Left colon (tissue), 2 donors: ENCODE data around the gene TFPI. TPM values are rescaled to one million over a fixed set of nuclear protein-coding genes. Genes with fewer than 3 reads are reported as not detected.
A peak's percentile ranks its signal among the peaks of the same experiment; 100 is the strongest.
"Not testable (repeated sequence)": the region's sequence is repeated elsewhere in the genome, so short reads cannot be mapped to it uniquely, and the experiment has no call there.

ENCODE experiments used
- ATAC-seq: fragments of 200-7000 bp; cut with Tn5 transposase; one replicate; pipeline ENCODE4 v1.9.1; 2020; ENCODE audit warnings: mild to moderate bottlenecking, moderate library complexity
- DNase-seq, 2 donors: peaks; one replicate each; pipeline ENCODE4 v3.0.0-alpha.2; 2020
- intact Hi-C, 2 donors: fragments of 100-400 bp; cut with DNase I in 1 of 2; cut with micrococcal nuclease in 1 of 2; formaldehyde crosslinking; loops; one replicate each; pipeline versions ENCODE4 v1.11.2 to v1.14.0; 2022; cut with DNase I, micrococcal nuclease
- total RNA-seq, 2 donors: library from RNA; stranded (reverse); fragmentation: NEBNext Ultra II Directional; extraction: Animal tissue kit (Norgen Biotek cat#: 25700); gene quantifications; one replicate each; pipeline ENCODE4 v1.2.1, GENCODE V29; 2021
- donor health status: DM: no; HTN: no; CAD: no.
- donor health status: DM: yes; HTN: yes; CAD: no.

TFPI gene
- total RNA-seq, 2 donors from 2014 or later = 19.2 to 23.2 TPM

DNA sequence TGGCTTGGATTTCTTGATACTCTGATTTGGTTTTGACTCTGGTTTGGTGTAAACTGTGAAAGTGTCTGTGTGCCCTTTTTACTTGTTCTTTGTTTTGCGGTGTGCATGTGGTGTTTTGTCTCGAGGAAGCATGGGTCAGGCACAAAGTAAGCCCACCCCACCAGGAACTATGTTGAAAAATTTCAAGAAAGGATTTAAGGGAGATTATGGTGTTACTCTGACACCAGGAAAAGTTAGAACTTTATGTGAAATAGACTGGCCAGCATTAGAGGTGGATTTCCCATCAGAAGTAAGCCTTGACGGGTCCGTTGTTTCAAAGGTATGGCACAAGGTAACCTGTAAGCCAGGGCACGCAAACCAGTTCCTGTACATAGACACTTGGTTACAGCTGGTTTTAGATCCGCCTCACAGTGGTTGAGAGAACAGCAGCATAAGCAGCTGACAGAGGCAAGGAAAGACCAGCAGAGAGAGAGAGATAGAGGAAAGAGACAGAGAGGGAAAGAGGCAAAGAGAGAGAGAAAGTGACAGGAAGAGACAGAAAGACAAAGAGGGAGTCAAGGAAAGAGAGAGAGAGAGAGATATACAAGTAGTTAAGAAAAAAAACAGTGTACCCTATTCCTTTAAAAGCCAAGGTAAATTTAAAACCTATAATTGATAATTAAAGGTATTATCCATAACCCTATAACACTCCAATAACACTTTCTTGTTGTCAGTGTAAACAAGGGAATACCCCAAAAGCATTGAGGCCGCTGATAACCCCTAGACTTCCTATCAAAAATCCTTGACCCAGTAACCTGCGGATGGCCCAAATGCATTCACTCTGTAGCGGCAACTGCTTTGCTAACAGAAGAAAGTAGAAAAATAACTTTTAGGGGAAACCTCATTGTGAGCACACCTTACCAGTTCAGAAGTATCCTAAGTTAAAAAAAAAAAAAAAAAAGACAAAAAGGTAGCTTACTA lies 42.6 kb downstream of the TFPI start:
- ATAC-seq (no peak), DNase-seq (no peak)
- intact Hi-C loops = no loop called here

DNA sequence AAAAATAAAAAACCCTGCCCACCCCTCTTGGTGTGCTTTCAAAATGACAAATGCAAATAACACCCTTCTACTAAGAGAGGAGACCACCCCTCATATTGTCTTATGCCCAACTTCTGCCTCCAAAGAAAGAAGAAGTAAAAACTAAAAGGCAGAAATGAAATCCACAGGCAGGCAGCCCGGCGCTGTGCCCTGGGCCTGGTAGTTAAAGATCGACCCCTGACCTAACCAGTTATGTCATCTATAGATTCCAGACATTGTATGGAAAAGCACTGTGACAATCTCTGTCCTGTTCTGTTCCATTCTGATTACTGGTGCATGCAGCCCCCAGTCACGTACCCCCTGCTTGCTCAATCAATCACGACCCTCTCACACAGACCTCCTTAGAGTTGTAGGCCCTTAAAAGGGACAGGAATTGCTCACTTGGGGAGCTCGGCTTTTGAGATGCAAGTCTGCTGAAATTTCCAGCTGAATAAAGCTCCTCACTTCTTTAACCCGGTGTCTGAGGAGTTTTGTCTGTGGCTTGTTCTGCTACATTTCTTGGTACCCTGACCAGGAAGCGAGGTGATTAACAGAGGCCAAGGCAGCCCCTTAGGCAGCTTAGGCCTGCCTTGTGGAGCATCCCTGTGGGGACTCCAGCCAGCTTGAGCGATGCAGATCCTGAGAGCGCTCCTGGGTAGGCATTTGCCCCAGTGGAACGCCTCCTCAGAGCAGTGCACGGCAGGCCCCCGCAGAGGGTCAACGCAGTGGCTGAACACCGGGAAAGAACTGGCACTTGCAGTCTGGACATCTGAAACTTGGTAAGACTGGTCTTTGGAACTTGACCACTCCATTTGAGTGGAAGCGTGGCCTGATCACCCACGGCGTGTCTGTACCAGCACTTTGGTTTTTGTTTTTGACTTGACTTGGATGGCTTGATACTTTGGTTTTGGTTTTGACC lies 43.5 kb downstream of the TFPI start:
- DNase-seq, intact Hi-C loops, ATAC-seq: not testable (repeated sequence)

DNA sequence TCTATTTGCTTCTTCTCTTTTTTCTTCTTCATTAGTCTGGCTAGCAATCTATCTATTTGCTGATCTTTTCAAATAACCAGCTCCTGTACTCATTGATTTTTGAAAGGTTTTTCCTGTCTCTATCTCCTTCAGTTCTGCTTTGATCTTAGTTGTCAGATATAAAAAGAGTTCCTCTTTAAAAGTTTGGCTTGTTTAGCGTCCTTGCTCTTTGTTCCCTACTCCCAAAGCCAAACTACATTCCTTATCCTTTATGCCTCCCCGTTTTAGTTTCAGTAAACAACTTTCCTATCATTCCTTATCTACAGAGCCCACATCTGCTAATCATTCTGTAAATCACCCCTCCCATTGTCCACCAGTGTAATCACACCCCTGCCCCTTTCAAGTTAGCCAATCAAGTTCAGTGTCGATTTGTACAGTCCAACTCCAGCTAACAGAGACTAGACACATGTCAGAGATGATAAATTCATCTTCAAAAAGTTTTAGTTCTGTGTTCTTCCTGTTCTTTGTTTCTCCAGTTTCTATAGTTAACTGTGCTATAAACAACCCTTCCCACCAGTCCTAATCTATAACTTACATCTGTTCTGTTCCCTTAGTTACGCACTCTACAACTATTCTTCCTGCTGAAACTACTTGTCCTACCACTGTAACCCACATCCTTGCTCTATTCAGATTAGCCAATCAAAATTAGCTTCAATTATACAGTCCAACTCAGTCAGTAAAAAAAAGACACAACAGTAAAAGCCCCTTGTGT lies 44.4 kb downstream of the TFPI start:
- DNase-seq = no peak
- intact Hi-C loops = no loop called here
- ATAC-seq = peak; percentile 23

DNA sequence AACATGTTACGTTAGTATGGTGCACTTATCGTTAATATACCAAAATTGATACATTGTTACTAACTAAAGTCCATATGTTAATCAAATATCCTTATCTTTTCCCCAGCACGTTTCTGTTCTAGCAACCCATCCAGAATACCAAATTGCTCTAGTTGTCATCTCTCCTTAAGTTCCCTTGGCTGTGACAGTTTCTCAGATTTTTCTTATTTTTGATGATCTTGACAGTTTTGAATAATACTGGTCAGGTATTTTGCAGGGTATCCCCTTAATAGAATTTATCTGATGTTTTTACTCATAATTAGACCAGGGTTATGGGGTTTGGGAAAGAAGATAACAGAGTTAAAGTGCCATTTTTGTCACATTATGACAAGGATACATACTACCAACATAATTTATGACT lies 47.8 kb downstream of the TFPI start:
- DNase-seq = no peak
- intact Hi-C loops = no loop called here
- ATAC-seq = no peak

DNA sequence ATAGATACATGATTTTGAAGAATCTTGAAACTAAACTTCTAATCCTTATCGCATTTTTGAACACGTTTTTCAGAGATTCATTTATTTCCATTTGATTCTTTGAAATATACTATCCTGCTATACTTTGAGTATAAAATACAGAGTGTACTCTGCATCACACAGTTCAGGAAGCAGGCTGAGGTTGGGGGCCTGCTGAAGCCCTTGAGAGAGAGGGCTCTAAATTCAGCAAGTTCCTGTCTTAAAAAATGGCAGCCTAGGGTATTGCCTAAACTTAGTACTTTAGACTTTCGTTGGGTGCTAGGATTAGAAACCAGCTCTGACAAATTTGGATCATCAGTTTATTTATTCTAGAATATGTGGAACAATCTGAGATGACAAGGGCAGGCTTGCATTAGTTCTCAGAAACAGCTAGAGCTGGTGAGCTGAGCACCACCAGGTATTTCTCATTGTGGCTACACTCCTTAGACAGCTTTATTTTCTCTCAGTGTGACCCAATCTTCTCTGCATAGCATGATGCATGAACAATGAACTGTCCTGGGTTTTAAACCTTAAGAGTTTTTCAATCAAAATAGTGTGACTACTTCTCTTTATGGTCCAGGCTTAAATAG lies 49.1 kb downstream of the TFPI start:
- intact Hi-C loops = no loop called here
- no peak for DNase-seq
- no peak for ATAC-seq

DNA sequence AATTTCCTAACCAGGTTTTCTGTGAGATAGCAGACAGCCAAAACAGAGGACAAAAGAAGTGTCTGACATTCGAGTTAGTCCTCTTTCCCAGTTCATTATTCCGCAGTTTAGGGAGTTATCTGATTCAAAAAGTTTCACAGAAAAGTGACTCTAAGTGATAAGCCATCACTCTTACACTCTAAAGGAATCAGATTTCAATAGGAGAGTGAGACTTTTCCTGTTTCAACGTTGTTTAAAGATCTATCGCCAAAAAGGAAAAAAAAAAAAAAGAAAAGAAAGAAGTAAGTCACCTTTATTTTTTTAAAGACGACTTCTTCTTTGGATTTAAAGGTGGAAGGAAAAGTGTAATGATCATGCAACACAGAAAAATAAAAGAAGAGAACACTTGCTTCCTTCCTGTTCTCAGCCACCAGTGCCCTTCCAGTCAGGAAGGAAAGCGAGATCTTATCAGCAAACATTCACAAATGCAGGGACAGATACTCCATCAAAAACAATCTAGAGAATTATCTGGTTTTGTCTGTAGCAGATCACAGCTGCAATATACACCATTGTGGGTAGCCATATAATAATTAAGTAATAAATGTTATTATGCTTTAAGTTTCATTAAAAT lies 49.8 kb downstream of the TFPI start:
- DNase-seq (no peak), ATAC-seq (no peak)
- intact Hi-C loops = no loop called here

DNA sequence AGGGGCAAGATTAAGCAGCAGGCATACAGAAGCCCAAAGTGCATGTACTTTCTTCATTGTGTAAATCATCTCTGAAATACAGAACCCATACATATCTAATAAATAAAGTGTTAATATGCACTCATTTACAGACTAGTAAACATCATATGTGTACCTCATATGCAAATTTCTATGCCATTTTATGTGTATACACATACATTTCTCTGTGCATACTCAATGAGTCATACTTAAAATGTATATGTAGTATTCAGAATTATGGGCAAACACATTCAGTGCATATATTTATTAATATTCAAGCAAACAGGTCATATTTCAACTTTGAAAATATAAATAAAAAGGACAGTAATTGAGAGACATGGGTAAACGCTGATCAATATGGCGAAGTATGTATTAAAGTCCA lies 50.5 kb downstream of the TFPI start:
- no peak for ATAC-seq
- intact Hi-C loops = no loop called here
- DNase-seq = no peak

DNA sequence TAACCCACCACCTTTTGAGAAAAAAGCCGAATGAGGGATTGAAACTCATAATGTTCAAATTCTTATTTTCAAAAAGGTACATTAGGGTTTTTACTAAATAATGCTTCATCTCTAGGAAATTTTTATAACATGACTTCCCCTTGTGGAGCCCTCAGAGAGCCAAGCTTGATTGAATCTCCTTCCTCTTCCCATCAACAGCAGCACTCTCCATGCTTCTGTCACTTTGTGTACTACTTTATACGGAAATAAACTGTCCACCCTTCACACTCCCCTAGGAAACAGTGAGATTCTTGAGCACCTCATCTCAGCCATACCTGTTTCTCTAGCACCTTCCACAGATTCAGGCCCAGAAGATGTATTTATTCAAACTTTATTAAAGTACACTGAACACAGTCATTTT lies 51.8 kb downstream of the TFPI start:
- intact Hi-C loops = no loop called here
- DNase-seq (no peak), ATAC-seq (no peak)

DNA sequence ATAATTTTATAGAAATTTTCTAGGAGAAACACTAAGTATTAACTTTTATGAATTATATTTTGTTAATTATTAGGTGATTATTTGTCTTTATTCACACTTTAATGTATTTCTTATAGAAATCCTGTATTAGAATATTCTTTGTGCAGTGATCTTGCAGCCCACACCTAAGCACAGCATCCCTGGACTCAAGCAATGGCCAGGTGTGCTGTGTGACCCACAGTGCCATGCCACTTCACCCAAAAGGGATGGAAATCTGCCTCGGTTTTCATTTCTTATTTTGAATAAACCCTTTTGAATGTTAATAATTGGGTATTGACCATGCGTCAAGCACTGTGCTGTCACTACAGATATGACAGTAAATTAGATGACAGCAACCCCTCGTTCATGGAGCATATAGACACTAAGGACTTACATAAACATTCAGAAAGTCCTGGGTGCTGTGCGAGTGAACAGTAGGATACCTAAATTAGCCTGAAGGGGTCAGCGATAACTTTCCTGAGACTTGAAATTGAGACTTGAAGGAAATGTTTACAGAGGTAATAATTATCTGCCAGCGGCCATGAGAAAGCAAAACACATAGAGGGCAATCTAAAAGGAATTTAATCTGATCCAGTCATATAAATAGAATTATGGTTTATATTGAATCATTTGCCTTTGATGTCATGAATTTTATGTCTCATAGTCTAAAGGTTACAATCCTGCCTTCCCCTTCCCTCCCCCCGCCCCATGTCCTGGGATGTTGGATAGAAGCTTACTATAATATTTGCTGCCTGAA lies 53.5 kb downstream of the TFPI start:
- DNase-seq = no peak
- intact Hi-C loops = loop anchor here in 1 of 2 donors (2.0 kb wide), 1 partner anchor 80 kb away; no protein-coding TSS in a partner anchor
- peak; percentile 85 for ATAC-seq

DNA sequence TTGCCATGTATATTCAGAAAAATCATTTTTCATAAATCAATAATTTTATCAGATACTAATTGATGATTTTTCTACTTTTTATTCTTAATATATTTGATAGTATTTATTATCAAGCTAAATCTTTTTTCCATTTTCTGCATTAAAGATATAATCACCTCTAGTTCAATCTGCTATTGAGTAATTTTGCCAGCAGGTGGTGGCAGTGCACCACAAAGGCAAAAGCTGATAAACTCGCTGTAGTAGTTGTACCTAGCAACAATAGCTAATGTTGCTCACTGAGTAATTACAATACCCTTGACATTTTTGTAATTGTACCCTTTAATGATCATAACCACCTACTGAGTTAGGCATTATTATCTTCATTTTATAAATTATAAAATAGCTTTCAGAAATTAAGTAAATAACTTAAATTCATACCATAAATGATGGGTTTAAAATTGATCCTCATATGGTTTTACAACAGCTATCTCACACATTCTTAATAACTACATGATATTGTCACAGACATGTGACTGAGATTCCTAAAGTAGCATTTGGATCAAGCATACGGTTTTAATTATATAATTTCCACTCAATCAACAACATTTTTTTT lies 54.2 kb downstream of the TFPI start:
- DNase-seq = peak in 1 of 2 donors; percentile 53
- ATAC-seq = peak; percentile 86
- intact Hi-C loops = loop anchor here in 1 of 2 donors (2.0 kb wide), 1 partner anchor 81 kb away; no protein-coding TSS in a partner anchor

DNA sequence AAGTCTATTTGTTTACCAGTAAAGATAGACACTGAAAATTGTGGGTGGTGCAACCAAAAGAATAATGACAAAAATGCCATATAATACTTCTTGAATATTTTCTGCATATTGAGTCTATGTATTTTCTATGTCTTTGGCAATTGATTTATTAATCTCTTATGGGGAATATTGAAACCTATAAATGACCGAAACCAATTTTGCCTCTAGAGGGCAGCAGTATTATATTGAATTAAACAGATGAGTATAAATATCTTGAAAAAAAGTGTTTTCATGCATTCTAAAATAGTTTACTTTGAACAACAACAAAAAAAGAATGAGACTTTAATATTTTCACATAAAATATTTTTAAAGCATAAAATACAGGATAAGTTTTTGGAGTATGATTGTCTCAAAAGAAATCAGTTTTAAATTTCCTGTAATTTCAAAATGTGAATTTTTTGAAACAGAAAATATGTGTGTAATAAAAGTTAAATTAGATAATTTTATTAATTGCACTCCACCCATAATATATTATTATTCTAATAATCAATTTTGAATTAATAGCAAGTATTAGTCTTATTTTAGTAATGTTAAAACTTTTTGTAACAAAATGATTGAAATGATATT lies 56.3 kb downstream of the TFPI start:
- DNase-seq = no peak
- no peak for ATAC-seq
- intact Hi-C loops = no loop called here

DNA sequence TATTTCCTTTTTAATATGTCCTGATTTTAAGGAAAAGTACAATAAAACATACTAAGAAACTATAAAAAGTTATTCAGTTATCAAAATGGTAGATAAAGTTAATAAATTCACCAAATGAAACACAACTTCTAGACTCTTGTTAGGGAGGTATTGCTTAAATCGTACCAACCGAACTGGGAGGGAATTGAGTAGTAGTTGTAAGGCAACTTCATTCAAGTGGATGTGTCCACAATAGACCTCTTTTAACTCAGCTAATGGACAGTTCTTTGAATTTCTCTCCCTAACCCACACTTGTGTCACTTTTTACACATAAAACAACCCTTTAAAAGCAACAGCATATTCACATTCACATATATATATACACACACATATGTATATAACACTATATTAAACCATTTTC lies 57.1 kb downstream of the TFPI start:
- intact Hi-C loops = no loop called here
- ATAC-seq = no peak

DNA sequence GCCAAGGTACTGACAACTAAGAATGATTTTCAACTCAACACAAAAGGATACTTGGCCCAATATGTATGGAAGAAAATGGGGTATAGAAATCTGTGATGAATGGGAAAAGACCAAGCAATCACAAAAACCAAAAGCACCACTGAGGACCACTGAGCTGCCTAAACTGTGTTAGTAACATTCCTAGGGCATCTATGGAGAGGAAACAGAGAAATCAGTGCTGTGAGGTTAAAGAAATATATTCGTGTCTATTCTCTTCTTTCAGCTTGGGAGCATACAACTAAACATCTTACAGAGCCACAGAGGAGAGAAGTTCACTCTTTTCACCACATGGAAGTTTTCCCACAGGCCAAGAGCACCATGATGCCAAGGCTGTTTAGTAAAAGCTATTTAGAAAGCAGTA lies 58.9 kb downstream of the TFPI start:
- intact Hi-C loops = no loop called here
- DNase-seq (no peak), ATAC-seq (no peak)

More for the DNA sequence above, 57.1 kb downstream of the TFPI start:
- no peak for DNase-seq

DNA sequence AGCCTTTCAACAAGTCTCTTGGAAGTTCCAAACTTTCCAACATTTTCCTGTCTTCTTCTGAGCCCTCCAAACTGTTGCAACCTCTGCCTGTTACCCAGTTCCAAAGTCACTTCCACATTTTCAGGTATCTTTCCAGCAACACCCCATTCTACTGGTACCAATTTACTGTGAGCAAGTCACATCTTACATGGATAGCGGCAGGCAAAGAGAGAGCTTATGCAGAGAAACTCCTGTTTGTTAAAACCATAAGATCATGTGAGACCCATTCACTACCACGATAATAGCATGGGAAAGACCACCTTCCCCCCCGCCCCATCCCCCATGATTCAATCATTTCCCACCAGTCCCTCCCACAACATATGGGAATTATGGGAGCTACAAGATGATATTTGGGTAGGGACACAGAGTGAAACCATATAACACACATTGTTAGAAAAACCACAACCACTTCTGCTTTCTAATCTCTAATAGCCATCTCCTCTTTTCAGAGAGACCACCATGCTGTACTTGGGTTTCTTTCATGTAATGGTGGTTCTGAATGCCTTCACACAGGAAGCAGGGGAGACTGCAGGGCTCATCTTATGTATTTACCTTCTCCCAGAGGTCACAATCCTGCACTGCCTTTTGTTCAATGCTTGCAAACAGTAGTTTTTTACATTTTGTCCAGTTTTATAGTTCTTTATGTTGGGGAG lies 60.2 kb downstream of the TFPI start:
- DNase-seq = no peak
- intact Hi-C loops = no loop called here
- no peak for ATAC-seq

DNA sequence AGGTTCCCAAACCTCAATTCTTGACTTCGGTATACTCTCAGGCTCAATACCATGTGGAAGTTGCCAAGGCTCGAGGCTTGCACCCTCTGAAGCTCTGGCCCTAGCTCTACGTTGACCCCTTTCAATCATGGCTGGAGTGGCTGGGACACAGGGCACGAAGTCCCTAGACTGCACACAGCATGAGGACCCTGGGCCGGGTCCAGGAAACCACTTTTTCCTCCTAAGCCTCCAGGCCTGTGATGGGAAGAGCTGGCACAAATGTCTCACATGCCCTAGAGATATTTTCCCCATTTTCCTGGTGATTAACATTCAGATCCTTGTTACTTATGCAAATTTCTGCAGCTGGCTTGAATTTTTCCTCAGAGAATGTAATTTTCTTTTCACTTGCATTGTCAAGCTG lies 61.1 kb downstream of the TFPI start:
- intact Hi-C loops = no loop called here
- ATAC-seq = no peak
- DNase-seq = no peak

DNA sequence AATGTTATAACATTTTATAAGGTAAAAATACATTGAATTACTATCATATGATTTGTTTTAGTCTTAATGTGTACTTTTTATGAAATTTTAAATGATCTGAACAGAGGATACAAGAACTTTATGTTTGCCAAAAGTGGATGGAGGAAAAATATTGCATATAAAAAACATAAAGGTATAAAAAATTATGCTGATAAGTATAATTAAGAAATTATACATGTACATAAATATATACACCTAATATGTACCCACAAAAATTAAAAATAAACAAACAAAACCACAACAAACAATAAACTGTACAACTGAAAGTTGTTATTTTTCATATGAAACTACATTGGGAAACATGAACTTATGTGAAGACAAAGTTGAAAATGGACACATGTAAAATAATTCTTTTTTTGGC lies 68.0 kb downstream of the TFPI start:
- intact Hi-C loops = no loop called here
- DNase-seq = no peak
- no peak for ATAC-seq
